ENCODE measurements around the gene FBXO7. TPM values are rescaled to one million over a fixed set of nuclear protein-coding genes. Genes with fewer than 3 reads are reported as not detected.
A peak's percentile ranks its signal among the peaks of the same experiment; 100 is the strongest.

The FBXO7 gene
- total RNA-seq (10 to 100 TPM; 28.2 to 34.4 (median 28.6) TPM), polyA plus RNA-seq (10 to 100 TPM; 25.6 to 49.8 (median 25.7) TPM)
- long read RNA-seq, donor 1, transcript FBXO7-201 (9 exons, 2,195 nt): major isoform, 36 of 51 reads
- long read RNA-seq, donor 1, transcript FBXO7-203 (8 exons, 1,900 nt): minor isoform, 5 of 51 reads
- long read RNA-seq, donor 1, partial matches to known transcripts: 4 of 51 reads
- long read RNA-seq, donor 1, other reads (novel, unspliced or antisense): 2 of 51 reads
- long read RNA-seq, donor 2, transcript FBXO7-201 (9 exons, 2,195 nt): major isoform, 62 of 101 reads
- long read RNA-seq, donor 2, transcript FBXO7-203 (8 exons, 1,900 nt): minor isoform, 18 of 101 reads
- long read RNA-seq, donor 2, transcript FBXO7-204 (9 exons, 1,921 nt): minor isoform, 7 of 101 reads
- long read RNA-seq, donor 2, partial matches to known transcripts: 4 of 101 reads
- long read RNA-seq, donor 2, other reads (novel, unspliced or antisense): 6 of 101 reads

DNA sequence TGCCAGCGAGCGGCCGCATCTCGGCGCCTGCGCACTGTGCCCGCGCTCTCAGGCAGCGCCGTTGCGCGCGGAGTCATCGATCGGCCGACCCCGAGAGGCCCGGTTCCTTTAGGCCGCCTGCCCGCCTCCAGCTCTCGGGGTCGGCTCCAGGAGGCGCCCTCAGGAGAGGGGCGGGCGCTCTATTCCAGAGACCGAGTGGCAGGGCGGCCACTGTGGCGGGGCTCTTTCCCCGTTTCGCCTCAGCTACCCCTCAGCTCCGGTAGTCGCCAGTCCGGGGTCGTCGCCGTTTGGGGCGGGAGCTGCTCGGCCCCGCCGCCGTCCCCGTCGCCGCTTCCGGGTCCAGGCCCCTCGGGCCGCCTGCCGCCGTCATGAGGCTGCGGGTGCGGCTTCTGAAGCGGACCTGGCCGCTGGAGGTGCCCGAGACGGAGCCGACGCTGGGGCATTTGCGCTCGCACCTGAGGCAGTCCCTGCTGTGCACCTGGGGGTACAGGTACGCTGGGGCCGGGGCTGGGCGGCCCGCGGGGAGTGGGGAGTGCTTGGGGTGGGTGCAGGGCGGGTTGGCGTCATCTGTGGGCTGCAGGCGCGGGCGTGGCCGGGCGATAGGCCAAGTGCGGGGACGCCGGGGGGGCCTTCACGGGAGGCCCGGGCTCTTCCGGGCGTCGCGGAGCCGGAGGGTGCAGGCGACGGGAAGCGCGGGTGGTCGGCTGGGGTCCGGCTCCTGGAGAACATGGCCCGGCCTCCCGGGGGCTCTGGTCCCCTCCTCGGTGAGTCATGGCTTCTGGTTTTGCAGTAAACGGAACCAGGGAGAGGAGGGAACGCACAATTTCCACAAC, at the start of gene FBXO7:
FBXO7 (plus strand) TSS at position 177 of the 833 bp plus-strand sequence; CDS start at position 369, 192 bp downstream.
- WGBS, 3 donors: 0 to 1% (median 0%) methylated on average over 61 to 92 of the region's 92 CpGs
- ATAC-seq: peak; percentile 93 to 96 (median 96)
- intact Hi-C loops (cut with DNase I): loop anchor here (2.0 to 5.0 kb wide), 2 partner anchors 58 to 62 kb away; partner anchors contain the start of gene RTCB (in 1 of the 2)

DNA sequence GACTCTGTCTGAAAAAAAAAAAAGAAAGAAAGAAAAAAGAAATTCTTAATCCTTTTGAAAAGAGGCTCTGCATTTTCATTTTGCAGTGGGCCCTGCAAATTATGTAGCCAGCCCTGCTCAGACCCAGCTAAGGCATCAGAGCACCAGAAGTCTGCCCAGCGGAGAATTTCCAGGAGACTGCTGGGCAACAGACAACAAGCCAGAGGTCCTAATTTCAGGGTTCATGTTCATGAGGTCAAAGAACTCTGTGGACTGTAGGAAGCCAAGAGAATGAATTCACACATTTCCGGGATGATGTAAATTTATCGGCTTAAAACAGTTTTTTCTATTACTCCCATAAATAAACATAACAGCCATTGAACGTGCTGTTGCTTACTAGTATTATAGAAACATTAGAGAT, 47.7 kb upstream of the FBXO7 start:
- H3K9me3 ChIP-seq: no peaks in the 10 kb centered on the region
- no peak overlapping the region for H3K27ac ChIP-seq
- no peaks in the 10 kb centered on the region for H3K36me3 ChIP-seq (ENCODE audit: insufficient read depth in 1 of 2, low read depth in 1 of 2)
- no peak for TF ChIP-seq CTCF (IDR thresholded peaks at IDR 0.05)
- no peak for DNase-seq
- H3K27me3 ChIP-seq (ENCODE audit: insufficient read depth in 3 of 3, low read length in 2 of 3): peaks cover 0 to 21% (median 0%) of the 10 kb centered on the region in 3 donors
- intact Hi-C loops (cut with DNase I): no loop called here
- 71 to 85% (median 81%) methylated on average over 4 of the region's 4 CpGs for WGBS, 3 donors
- no peak overlapping the region for H3K4me3 ChIP-seq
- ATAC-seq: no peak
- H3K4me1 ChIP-seq: no peaks in the 10 kb centered on the region

More for the DNA sequence above, at the start of gene FBXO7:
- no peaks in the 10 kb centered on the region for H3K9me3 ChIP-seq
- peak within 1 kb of the TSS; percentile 99 for H3K27ac ChIP-seq
- H3K4me3 ChIP-seq: peak within 1 kb of the TSS; percentile 97
- H3K4me1 ChIP-seq: peaks cover 30% of the 10 kb centered on the region
- peak; percentile 13 for TF ChIP-seq CTCF (IDR thresholded peaks at IDR 0.05)
- H3K36me3 ChIP-seq (ENCODE audit: insufficient read depth in 1 of 2, low read depth in 1 of 2): no peaks in the 10 kb centered on the region
- DNase-seq: peak; percentile 96 to 97
- H3K27me3 ChIP-seq (ENCODE audit: insufficient read depth in 3 of 3, low read length in 2 of 3): no peaks in the 10 kb centered on the region

- peaks cover 0 to 23% (median 0%) of the 10 kb centered on the region in 3 donors for H3K27me3 ChIP-seq (ENCODE audit: insufficient read depth in 3 of 3, low read length in 2 of 3)
- no peaks in the 10 kb centered on the region for H3K9me3 ChIP-seq
Measured at GRCh38 chr22:32430352-32430751, 44.3 kb upstream of the FBXO7 start.

DNA sequence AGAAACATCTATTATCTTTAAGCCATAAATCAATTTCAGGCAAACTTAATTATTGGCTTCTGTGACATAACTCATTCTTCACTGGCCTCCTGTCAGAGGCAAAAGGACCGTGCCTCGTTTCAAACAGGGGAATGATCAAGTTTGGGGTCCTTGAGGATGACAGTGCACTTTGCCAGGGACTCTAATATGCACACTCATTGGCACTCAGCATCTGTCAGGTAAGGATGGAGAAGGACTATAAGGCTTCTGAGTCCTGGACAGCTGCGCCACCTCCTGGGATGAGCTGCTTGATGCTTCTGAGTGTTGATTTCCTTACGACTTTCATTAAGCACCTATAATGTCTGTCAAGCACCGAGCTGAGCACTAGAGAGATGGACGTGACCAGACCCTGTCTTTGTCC, 30.5 kb upstream of the FBXO7 start:
- no peaks in the 10 kb centered on the region for H3K4me1 ChIP-seq
- TF ChIP-seq CTCF (IDR thresholded peaks at IDR 0.05): no peak
- intact Hi-C loops (cut with DNase I): no loop called here
- no peaks in the 10 kb centered on the region for H3K36me3 ChIP-seq (ENCODE audit: insufficient read depth in 1 of 2, low read depth in 1 of 2)
- peaks cover 4 to 10% (median 9%) of the 10 kb centered on the region in 3 donors for H3K27me3 ChIP-seq (ENCODE audit: insufficient read depth in 3 of 3, low read length in 2 of 3)
- no peak overlapping the region for H3K4me3 ChIP-seq
- H3K27ac ChIP-seq: no peak overlapping the region
- DNase-seq (no peak), ATAC-seq (no peak)
- no peaks in the 10 kb centered on the region for H3K9me3 ChIP-seq
- WGBS, 3 donors: 42 to 50% (median 43%) methylated on average over 6 of the region's 6 CpGs

More at GRCh38 chr22:32430352-32430751, 44.3 kb upstream of the FBXO7 start:
- H3K36me3 ChIP-seq (ENCODE audit: insufficient read depth in 1 of 2, low read depth in 1 of 2): no peaks in the 10 kb centered on the region
- H3K4me1 ChIP-seq: no peaks in the 10 kb centered on the region
- H3K27ac ChIP-seq: no peak overlapping the region
- DNase-seq (no peak), ATAC-seq (no peak)
- no peak overlapping the region for H3K4me3 ChIP-seq
- intact Hi-C loops (cut with DNase I): no loop called here
- TF ChIP-seq CTCF (IDR thresholded peaks at IDR 0.05): no peak
- 71 to 86% (median 78%) methylated on average over 1 of the region's 1 CpG for WGBS, 3 donors

Measured in psoas muscle (tissue), 8 donors.